ENCODE measurements around the gene ITCH.
"Not testable (repeated sequence)": the region's sequence is repeated elsewhere in the genome, so short reads cannot be mapped to it uniquely, and the experiment has no call there.

GRCh38 chr20:34519841-34520240 is 156.8 kb downstream of the ITCH start:
- TF ChIP-seq CTCF (IDR thresholded peaks at IDR 0.05; ENCODE audit: borderline replicate concordance, extremely low read depth, low read length, poor library complexity, severe bottlenecking); EZH2 (IDR thresholded peaks at IDR 0.05; ENCODE audit: borderline replicate concordance, low read depth, low read length, severe bottlenecking): not testable (repeated sequence)
